NCI-H524 (cell line): ENCODE results near the gene TYR.
"Not testable (repeated sequence)": the region's sequence is repeated elsewhere in the genome, so short reads cannot be mapped to it uniquely, and the experiment has no call there.

Experiments used
- DNase-seq, 2 experiments: peaks; one replicate each; lab custom pipeline; 2025; lab: John Stamatoyannopoulos, UW

The TYR gene

GRCh38 chr11:89272540-89273088 is 94.9 kb downstream of the TYR start:
- DNase-seq, result not testable (repeated sequence)

DNA sequence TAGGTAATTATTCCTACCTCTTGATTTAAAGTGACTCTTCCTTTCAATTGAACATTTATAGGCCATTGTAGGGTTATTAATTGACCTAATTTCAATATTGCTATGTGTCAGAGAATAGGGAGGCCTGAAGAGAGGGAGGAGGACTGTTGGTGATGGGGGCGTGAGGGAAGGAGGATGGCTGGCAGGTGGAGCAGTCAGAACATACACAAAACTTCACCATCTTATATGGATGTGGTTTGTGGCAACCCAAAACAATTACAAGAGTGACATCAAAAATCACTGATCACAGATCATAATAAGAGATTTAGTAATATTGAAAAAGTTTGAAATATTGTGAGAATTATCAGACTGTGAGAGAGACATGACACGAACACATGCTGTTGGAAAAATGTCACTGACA is 95.5 kb downstream of the TYR start:
- DNase-seq, result not testable (repeated sequence)

GRCh38 chr11:89275966-89276365 is 98.3 kb downstream of the TYR start:
- no peak for DNase-seq

- no peak for DNase-seq
Measured at GRCh38 chr11:89279176-89279575, 101.5 kb downstream of the TYR start.

DNA sequence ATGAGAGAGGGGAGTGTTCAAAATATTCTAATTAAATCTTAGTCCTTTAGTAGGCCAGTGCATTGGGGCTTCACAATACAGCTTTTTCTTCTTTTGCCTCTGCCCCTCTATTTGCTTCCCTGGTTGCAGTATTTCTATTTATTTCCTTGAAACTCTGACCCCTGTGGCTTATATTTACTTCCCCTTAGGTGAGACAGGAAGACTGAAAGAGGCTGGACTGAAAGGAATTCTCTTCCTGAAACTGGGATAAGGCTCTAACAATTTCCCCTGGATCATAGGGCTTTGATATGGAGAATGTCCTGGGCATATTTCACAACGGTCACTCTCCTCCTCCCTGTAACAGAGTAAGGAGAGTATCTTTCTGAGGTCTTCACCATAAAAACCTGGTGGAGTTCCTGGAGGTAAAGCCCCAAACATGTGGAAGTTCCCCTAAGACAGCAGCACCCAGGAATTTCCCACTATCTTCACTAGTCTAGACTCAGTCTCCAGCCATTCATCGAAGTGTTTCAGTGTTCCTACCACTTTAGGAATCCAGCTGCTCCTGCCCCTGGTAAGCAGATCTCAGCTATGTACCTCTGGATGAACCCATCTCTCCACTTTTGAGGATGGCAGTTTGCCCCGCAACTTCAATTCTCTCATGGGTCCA is 103.5 kb downstream of the TYR start:
- not testable (repeated sequence) for DNase-seq

GRCh38 chr11:89286601-89287000 is 108.9 kb downstream of the TYR start:
- DNase-seq, result not testable (repeated sequence)

- DNase-seq, result not testable (repeated sequence)
Measured at GRCh38 chr11:89288004-89288403, 110.3 kb downstream of the TYR start.

- no peak for DNase-seq
Measured at GRCh38 chr11:89293965-89294679, 116.4 kb downstream of the TYR start.

GRCh38 chr11:89295023-89295422 is 117.3 kb downstream of the TYR start:
- not testable (repeated sequence) for DNase-seq

- DNase-seq, result peak in 1 of 2 experiments; percentile 24
Measured at GRCh38 chr11:89303029-89303428, 125.4 kb downstream of the TYR start.

- not testable (repeated sequence) for DNase-seq
Measured at GRCh38 chr11:89308272-89308671, 130.6 kb downstream of the TYR start.

DNA sequence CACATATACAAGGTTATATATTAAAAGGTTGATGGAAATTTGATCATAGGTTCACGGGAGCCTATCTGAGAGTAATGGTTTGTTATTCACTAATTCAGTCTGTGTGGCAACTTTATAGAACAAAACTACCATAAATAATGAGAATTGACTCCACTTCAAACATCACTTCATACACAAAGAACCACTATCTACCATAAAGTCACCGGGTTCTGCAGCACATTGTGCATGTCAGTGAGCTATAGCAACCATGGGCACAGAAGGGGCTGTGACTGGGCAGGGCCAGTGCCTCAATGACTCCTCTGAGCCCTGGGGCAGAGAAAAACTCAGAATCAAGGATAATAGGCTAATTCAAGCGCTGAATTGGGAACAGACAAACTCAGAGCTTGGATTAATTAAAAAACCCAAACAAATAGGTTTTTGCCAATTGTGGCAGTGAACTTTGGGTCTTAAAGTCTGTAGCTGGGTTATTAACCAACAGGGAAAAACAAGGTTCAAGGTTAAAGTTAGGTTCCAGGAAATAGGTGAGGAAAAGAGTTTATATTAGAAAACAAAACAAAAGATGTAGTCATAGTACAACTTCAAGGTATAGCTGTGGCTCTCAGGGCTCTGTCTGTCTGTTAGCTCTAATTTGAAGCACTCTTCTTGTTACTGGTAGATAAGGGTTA is 131.8 kb downstream of the TYR start:
- DNase-seq, result not testable (repeated sequence)

DNA sequence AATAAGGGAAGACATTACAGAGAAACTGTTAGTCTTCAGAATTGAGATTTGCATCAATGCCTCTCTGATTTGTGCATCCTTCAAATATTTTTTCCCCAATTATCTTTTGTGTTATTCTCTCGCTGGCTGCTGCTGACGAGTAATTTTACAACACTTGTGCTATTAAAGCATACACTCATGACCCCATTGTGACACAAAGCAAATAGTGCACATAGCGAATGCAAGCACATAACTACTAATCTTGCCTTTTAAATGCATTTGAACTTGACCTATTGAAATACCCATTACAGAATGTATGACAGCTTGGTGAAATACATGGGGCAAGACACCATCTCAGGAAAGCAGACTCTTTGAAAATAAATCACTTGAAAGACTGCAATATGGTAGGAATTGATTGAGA is 132.9 kb downstream of the TYR start:
- DNase-seq, result not testable (repeated sequence)

DNA sequence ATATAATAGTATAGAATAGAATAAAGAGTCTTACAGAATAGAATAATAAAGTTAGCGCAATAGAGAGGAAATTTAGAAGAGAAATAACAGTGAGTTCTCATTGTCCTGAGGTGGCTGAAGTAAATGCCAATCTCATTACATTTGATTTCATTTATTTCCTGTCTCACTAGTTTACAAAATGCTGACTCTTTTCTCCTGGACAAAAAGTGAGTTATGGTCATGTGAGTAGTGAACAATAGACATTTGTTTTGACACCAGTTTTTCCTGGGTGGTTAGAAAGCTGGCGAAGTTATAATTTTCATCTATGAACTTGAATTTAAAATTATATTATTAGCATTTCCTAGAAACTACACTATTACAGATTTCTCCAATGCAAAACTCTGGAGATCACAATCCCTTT is 143.7 kb downstream of the TYR start:
- DNase-seq, result no peak

GRCh38 chr11:89327885-89328284 is 150.2 kb downstream of the TYR start:
- DNase-seq, result no peak

- DNase-seq, result not testable (repeated sequence)
Measured at GRCh38 chr11:89331940-89332339, 154.3 kb downstream of the TYR start.

- DNase-seq, result peak in 1 of 2 experiments; percentile 8
Measured at GRCh38 chr11:89333704-89334103, 156.0 kb downstream of the TYR start.

DNA sequence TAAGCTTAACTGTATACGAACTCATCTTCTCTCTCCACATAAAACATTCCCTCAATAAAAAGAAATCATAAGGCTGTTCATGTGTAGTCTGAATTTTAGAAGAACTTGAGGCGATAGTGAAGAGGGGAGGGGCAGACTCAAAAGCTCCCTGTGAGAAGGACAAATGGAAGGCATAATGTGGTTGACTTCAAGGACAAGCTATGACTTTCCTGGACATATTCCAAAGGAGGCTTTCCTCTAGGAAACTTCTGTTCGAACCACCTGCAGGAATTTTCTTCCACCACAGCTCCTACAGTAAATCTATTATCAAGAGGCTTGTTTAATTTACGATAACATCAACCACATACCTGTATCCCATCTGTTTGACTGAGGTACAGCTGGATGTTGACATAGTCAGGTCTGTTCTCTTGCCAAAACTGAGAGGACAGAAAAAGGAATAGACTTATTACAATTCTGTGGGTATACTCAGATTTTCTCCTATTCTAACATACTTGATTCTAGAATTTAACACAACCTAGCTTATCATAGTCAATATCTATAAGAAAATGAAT is 159.5 kb downstream of the TYR start:
- DNase-seq, result peak; percentile 11 to 69

DNA sequence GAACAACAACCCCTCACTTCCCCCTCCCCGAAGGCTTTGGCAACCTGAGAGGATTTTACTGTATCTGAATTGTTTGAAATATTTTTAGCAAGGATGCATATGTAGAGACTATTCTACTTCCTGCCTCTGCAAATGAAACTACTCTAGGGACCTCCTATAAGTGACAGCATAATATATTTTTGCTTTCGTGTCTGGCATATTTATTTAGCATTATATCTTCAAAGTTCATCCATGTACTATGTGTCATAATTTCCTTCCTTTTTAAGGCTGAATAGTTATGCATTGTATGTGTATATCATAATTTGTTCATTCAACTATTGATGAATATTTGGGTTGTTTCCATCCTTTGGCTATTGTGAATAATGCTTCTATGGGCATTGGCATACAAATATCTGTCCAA is 160.4 kb downstream of the TYR start:
- DNase-seq, result not testable (repeated sequence)

DNA sequence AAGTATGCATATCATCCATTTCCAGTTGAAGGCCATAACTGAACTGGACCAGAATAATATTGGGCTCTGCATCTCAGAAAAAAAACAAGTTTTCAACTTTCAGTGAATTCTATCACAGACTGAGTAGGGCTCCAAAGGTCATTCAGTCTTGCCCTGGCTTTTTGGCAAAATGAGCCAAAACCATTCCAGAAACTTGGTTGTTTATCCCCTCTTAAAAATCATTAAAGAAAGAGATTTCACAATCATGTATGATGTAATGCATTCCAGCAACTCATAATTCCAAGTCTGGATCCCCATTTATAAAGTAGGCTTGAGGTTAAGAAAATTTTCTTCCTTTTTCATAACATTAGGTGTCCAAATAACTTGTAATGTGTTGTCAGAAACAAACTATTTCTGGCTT is 162.8 kb downstream of the TYR start:
- not testable (repeated sequence) for DNase-seq

DNA sequence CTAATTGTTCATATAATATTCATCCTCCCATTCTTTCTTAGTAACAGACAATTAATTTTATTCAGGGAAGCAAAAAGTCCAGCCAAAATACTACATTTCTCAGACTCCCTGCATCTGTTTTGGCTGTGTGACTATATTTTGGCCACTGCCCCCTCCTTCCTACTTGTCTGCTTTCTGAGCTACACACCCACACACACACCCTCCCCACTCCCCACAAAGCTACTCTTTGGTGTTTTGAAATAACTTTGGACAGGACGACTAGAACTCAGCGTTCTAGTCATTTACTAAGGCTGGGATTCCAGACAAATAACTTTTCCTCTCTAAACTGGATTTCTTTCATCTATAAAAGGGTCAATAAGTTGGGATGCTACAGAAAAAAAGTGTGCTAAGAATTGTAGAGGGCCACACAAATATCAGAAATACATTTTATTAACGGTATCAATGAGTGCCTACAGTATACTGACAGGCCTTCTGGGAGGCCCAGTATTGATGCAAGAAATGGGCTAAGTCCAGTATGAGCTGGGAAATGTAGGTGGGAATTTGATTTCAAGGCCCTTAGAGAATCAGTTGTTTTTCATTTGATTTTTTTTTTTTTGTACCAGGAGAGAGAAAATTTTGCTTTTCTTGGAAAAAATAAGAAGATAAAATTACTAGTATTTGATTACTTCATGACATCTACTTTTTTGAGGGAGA is 165.4 kb downstream of the TYR start:
- not testable (repeated sequence) for DNase-seq
